Measurements from ENCODE around the gene HOXD12. TPM values are rescaled to one million over a fixed set of nuclear protein-coding genes. Genes with fewer than 3 reads are reported as not detected.

Gene HOXD12
- total RNA-seq, 1 experiment from 2014 or later: not detected

- Histone ChIP-seq H3K4me3 (no peak overlapping the region), H4K20me1 (ENCODE audit: insufficient read depth) (no peaks in the 10 kb centered on the region), H2AFZ (no peak overlapping the region), H3K27me3 (ENCODE audit: insufficient read depth, low read depth) (peaks cover 52% of the 10 kb centered on the region), H3F3A (ENCODE audit: insufficient read depth, low read depth) (no peaks in the 10 kb centered on the region), H3K79me2 (ENCODE audit: low read depth) (no peaks in the 10 kb centered on the region), H3K4me1 (replicated peaks; ENCODE audit: insufficient read depth) (no peaks in the 10 kb centered on the region), H3K9me3 (ENCODE audit: insufficient read depth, low read depth) (no peaks in the 10 kb centered on the region), H3K27ac (no peak overlapping the region), H3K36me3 (ENCODE audit: low read depth) (no peaks in the 10 kb centered on the region), H3K4me2 (no peak overlapping the region), H3K9me2 (ENCODE audit: insufficient read depth) (no peaks in the 10 kb centered on the region)
- DNase-seq: no peak
- POLR2A ChIA-PET (ENCODE audit: unreplicated experiment): interaction anchor here (0.6 kb wide), 1 partner anchor 508 kb away, joined by 3 read pairs; no protein-coding TSS in a partner anchor
- CTCF ChIA-PET: interaction anchor here (0.6 to 2.9 kb wide), 6 partner anchors 327 to 526 kb away, joined by 3 to 15 read pairs (median 10); no protein-coding TSS in a partner anchor
- intact Hi-C loops (cut with micrococcal nuclease; ENCODE audit: unreplicated experiment): loop anchor here (5.0 kb wide), 1 partner anchor 1204 kb away; no protein-coding TSS in a partner anchor
- no TSS peak for BruUV-seq (replicated peaks)
- TF ChIP-seq EZH2 (IDR thresholded peaks at IDR 0.05; ENCODE audit: low read depth) (no peak), CTCF (conservative IDR thresholded peaks at IDR 0.05) (no peak)
Measured at GRCh38 chr2:176128172-176128981, 28.8 kb downstream of the HOXD12 start.

GRCh38 chr2:176128982-176129796, 29.6 kb downstream of the HOXD12 start, which contains the start of gene HOXD8:
HOXD8 (plus strand) TSS chr2:176129705; CDS start chr2:176130367, 662 bp downstream.
- no TSS peak for BruUV-seq (replicated peaks)
- Histone ChIP-seq H3K36me3 (ENCODE audit: low read depth) (no peaks in the 10 kb centered on the region), H3K79me2 (ENCODE audit: low read depth) (no peaks in the 10 kb centered on the region), H3K4me3 (peak within 1 kb of the TSS; percentile 32; the same call in 1 of the 2 replicates), H3F3A (ENCODE audit: insufficient read depth, low read depth) (no peaks in the 10 kb centered on the region), H3K27ac (no peak within 1 kb of the TSS), H3K9me3 (ENCODE audit: insufficient read depth, low read depth) (no peaks in the 10 kb centered on the region), H2AFZ (no peak within 1 kb of the TSS; the same call in 1 of the 2 replicates), H3K4me1 (replicated peaks; ENCODE audit: insufficient read depth) (no peaks in the 10 kb centered on the region), H3K4me2 (peak within 1 kb of the TSS; percentile 63), H3K9me2 (ENCODE audit: insufficient read depth) (no peaks in the 10 kb centered on the region), H3K27me3 (ENCODE audit: insufficient read depth, low read depth) (peaks cover 51% of the 10 kb centered on the region), H4K20me1 (ENCODE audit: insufficient read depth) (no peaks in the 10 kb centered on the region)
- DNase-seq: peak in 1 of 2 experiments; percentile 39
- TF ChIP-seq CTCF (conservative IDR thresholded peaks at IDR 0.05): no peak
- CTCF ChIA-PET: interaction anchor here (0.9 to 2.9 kb wide), 3 partner anchors 425 to 523 kb away, joined by 3 to 14 read pairs (median 3); no protein-coding TSS in a partner anchor
- POLR2A ChIA-PET (ENCODE audit: unreplicated experiment): interaction anchor here (0.6 kb wide), 1 partner anchor 508 kb away, joined by 3 read pairs; no protein-coding TSS in a partner anchor
- intact Hi-C loops (cut with micrococcal nuclease; ENCODE audit: unreplicated experiment): loop anchor here (5.0 kb wide), 1 partner anchor 1203 kb away; no protein-coding TSS in a partner anchor

- H3K27ac ChIP-seq: no peak overlapping the region
- peak overlapping the region; percentile 12; the same call in 1 of the 2 replicates for H3K4me2 ChIP-seq
- no peaks in the 10 kb centered on the region for H3K36me3 ChIP-seq (ENCODE audit: low read depth)
- H4K20me1 ChIP-seq (ENCODE audit: insufficient read depth): no peaks in the 10 kb centered on the region
- ChIA-PET POLR2A (ENCODE audit: unreplicated experiment) (no interaction called here), CTCF (interaction anchor here (1.0 kb wide), 1 partner anchor 424 kb away, joined by 3 read pairs; no protein-coding TSS in a partner anchor)
- no peak overlapping the region for H2AFZ ChIP-seq
- no peaks in the 10 kb centered on the region for H3K79me2 ChIP-seq (ENCODE audit: low read depth)
- no peaks in the 10 kb centered on the region for H3K9me2 ChIP-seq (ENCODE audit: insufficient read depth)
- H3K4me3 ChIP-seq: no peak overlapping the region
- intact Hi-C loops (cut with micrococcal nuclease; ENCODE audit: unreplicated experiment): loop anchor here (5.0 kb wide), 1 partner anchor 1203 kb away; no protein-coding TSS in a partner anchor
- H3K4me1 ChIP-seq (replicated peaks; ENCODE audit: insufficient read depth): no peaks in the 10 kb centered on the region
- peak in 1 of 2 experiments; percentile 34 for DNase-seq
- no peaks in the 10 kb centered on the region for H3K9me3 ChIP-seq (ENCODE audit: insufficient read depth, low read depth)
- peaks cover 49% of the 10 kb centered on the region for H3K27me3 ChIP-seq (ENCODE audit: insufficient read depth, low read depth)
- TF ChIP-seq CTCF (conservative IDR thresholded peaks at IDR 0.05): no peak
- no peak for TF ChIP-seq EZH2 (IDR thresholded peaks at IDR 0.05; ENCODE audit: low read depth)
- no TSS peak for BruUV-seq (replicated peaks)
- no peaks in the 10 kb centered on the region for H3F3A ChIP-seq (ENCODE audit: insufficient read depth, low read depth)
Measured at GRCh38 chr2:176129813-176130146, 30.2 kb downstream of the HOXD12 start.
